HepG2 (cell line): ENCODE data around the gene TTC6. TPM values are rescaled to one million over a fixed set of nuclear protein-coding genes. Genes with fewer than 3 reads are reported as not detected.

ENCODE experiments used
- BORCS8-MEF2B ChIP-seq: sonication (generic); formaldehyde crosslinking; IDR thresholded peaks from 2 replicates; pipeline ENCODE4 v1.8.0; 2022; ENCODE audit warnings: mild to moderate bottlenecking, missing genetic modification reagents
- CHCHD3 ChIP-seq: sonication (generic); formaldehyde crosslinking; IDR thresholded peaks from 2 replicates; pipeline ENCODE4 v1.8.0; 2022; ENCODE audit warnings: mild to moderate bottlenecking, missing genetic modification reagents, moderate library complexity
- GABPB1 ChIP-seq: IDR thresholded peaks from 2 replicates; pipeline ENCODE4 v1.6.1; 2016; ENCODE audit warnings: mild to moderate bottlenecking, missing genetic modification reagents, moderate library complexity, missing compliant biosample characterization
- HDAC2 ChIP-seq: sonication (generic); formaldehyde crosslinking; IDR thresholded peaks from 2 replicates; pipeline ENCODE4 v1.4.0; 2020; ENCODE audit warnings: missing genetic modification reagents
- HMGA1 ChIP-seq: sonication (generic); formaldehyde crosslinking; conservative IDR thresholded peaks from 2 replicates; pipeline ENCODE4 v1.4.0; 2020; ENCODE audit warnings: missing genetic modification reagents
- JUN ChIP-seq: sonication (generic); formaldehyde crosslinking; IDR thresholded peaks from 2 replicates; pipeline ENCODE4 v1.4.0; 2020; ENCODE audit warnings: mild to moderate bottlenecking, missing genetic modification reagents
- POLR2G ChIP-seq: fragments of 200-400 bp; formaldehyde crosslinking; IDR thresholded peaks from 2 replicates; pipeline ENCODE4 v1.6.1; 2018; ENCODE audit warnings: mild to moderate bottlenecking, low read depth, low read length, moderate library complexity
- SMARCC2 ChIP-seq: fragments of 450-650 bp; IDR thresholded peaks from 2 replicates; pipeline ENCODE4 v1.6.1; 2017; ENCODE audit warnings: antibody characterized with exemption, mild to moderate bottlenecking
- ZNF34 ChIP-seq: sonication (generic); formaldehyde crosslinking; IDR thresholded peaks from 2 replicates; pipeline ENCODE4 v1.4.0; 2020; ENCODE audit warnings: mild to moderate bottlenecking, missing genetic modification reagents, borderline replicate concordance
- ZNF883 ChIP-seq: sonication (generic); formaldehyde crosslinking; IDR thresholded peaks from 2 replicates; pipeline ENCODE4 v1.5.1; 2020; ENCODE audit warnings: mild to moderate bottlenecking, missing genetic modification reagents; ENCODE audit errors: not compliant biosample characterization
- polyA plus RNA-seq, 8 experiments: library from polyadenylated mRNA; depleted of rRNA in 3 of 8; stranded (reverse) in 7 of 8; unstranded in 1 of 8; fragments of >200 nt; fragmentation: Illumina TruSeq in 4 of 8; extraction: Trizol in 4 of 8; gene quantifications; 2 replicates each; pipeline versions ENCODE4 v1.2.1 to v1.2.3, GENCODE V29; 2011 to 2016; ENCODE audit warnings: low read depth in 4 of 8, missing spikeins in 1 of 8, mixed read lengths in 1 of 8; ENCODE audit not compliant: insufficient read depth in 1 of 8
- total RNA-seq, 5 experiments: library from RNA; depleted of rRNA; stranded (reverse); fragments of >200 nt; fragmentation: Illumina TruSeq; extraction: Trizol; gene quantifications; 2 replicates each; pipeline ENCODE4 v1.2.3, GENCODE V29; 2016; ENCODE audit warnings: low read depth in 1 of 5
- TF ChIP-seq, protein P1 (sequence below): sonication (generic); formaldehyde crosslinking; IDR thresholded peaks from 2 replicates; pipeline ENCODE4 v1.5.1; 2020; ENCODE audit warnings: missing genetic modification reagents, mild to moderate bottlenecking, borderline replicate concordance
- TF ChIP-seq, protein P2 (sequence below): sonication (generic); formaldehyde crosslinking; IDR thresholded peaks from 2 replicates; pipeline ENCODE4 v1.4.0; 2020; ENCODE audit warnings: missing genetic modification reagents
- TF ChIP-seq, protein P3 (sequence below): sonication (generic); formaldehyde crosslinking; conservative IDR thresholded peaks from 2 replicates; pipeline ENCODE4 v1.4.0; 2020; ENCODE audit warnings: missing genetic modification reagents
- TF ChIP-seq, protein P4 (sequence below): sonication (generic); formaldehyde crosslinking; IDR thresholded peaks from 2 replicates; pipeline ENCODE4 v1.8.1; 2023; ENCODE audit warnings: mild to moderate bottlenecking, missing genetic modification reagents
- TF ChIP-seq, protein P5 (sequence below): sonication (generic); formaldehyde crosslinking; IDR thresholded peaks from 2 replicates; pipeline ENCODE4 v1.5.0; 2020; ENCODE audit warnings: missing genetic modification reagents

The TTC6 gene
- total and polyA plus RNA-seq, 2 of the 13 experiments (the other 11 are each of a cell fraction or from before 2014, with no cell fraction given) = 9.3 to 27.4 TPM

DNA sequence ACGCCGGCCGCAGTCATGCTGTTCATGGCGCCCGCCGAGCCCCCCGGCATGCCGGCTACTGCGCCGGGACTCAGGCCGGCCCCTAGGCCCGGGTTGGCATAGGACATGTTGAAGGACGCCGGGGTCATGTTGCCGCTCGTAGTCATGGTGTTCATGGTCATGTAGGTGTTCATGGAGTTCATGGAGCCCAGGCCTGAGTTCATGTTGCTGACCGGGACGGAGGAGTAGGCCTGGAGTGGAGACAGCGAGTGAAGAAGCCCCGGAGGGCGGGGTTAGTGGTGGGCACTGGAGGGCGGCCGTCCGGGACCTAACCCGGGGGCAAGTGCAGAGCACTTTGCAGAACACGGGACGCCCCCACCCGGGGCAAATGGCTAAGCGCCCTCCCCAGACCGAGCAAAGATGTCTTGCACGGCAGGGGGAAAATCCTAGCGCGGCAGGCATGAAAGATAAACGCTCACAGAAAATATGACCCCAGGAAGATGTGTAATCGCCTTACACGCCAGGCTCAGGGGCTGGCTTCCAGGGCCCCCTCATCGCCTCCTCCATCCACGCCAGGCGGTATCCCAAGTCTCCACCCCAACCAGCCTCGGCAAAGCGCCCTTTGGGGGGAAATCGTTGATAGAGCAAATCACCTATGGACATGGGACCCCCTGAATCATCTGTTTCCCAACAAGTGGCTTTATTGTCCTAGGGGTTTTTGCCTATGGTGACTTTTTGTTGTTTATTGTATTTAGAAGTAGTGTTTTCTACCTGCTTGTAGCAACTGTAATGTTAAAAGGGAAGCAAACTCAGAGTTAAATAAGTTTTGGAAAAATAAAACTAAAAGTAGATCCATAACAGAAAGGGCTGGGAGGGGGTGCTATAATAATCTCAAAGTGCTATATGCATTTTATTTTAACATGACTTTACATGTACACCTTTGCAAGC, 2.7 kb upstream of the TTC6 start (continued):
- TF ChIP-seq, protein P1, sequence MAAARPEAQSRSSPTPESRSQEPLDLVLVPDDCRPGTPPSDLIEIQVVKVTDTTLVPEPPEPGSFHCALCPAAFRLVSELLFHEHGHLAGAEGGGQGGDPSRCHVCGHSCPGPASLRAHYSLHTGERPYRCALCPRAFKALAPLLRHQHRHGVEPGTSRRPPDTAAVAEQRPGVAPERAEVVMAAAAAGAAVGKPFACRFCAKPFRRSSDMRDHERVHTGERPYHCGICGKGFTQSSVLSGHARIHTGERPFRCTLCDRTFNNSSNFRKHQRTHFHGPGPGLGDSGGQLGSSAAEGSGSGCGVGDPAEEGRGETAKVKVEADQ (CRISPR knock-in tag) = peak; percentile 31; the same call in 1 of the 2 replicates
- TF ChIP-seq HMGA1 (CRISPR knock-in tag) (no peak), SMARCC2 (no peak), ZNF34 (no peak), GABPB1 (CRISPR knock-in tag) (peak; percentile 44; the same call in 1 of the 2 replicates), HDAC2 (CRISPR knock-in tag) (0 out of 2 replicates have a peak, but pooled peaks have one; percentile 17), BORCS8-MEF2B (CRISPR knock-in tag) (peak; percentile 19; the same call in 1 of the 2 replicates), CHCHD3 (no peak), JUN (peak; percentile 18; the same call in 1 of the 2 replicates), POLR2G (no peak; the same call in 1 of the 2 replicates), ZNF883 (CRISPR knock-in tag) (no peak)
- TF ChIP-seq, protein P2, sequence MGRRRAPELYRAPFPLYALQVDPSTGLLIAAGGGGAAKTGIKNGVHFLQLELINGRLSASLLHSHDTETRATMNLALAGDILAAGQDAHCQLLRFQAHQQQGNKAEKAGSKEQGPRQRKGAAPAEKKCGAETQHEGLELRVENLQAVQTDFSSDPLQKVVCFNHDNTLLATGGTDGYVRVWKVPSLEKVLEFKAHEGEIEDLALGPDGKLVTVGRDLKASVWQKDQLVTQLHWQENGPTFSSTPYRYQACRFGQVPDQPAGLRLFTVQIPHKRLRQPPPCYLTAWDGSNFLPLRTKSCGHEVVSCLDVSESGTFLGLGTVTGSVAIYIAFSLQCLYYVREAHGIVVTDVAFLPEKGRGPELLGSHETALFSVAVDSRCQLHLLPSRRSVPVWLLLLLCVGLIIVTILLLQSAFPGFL (CRISPR knock-in tag) = peak; percentile 58; the same call in 1 of the 2 replicates
- TF ChIP-seq, protein P3, sequence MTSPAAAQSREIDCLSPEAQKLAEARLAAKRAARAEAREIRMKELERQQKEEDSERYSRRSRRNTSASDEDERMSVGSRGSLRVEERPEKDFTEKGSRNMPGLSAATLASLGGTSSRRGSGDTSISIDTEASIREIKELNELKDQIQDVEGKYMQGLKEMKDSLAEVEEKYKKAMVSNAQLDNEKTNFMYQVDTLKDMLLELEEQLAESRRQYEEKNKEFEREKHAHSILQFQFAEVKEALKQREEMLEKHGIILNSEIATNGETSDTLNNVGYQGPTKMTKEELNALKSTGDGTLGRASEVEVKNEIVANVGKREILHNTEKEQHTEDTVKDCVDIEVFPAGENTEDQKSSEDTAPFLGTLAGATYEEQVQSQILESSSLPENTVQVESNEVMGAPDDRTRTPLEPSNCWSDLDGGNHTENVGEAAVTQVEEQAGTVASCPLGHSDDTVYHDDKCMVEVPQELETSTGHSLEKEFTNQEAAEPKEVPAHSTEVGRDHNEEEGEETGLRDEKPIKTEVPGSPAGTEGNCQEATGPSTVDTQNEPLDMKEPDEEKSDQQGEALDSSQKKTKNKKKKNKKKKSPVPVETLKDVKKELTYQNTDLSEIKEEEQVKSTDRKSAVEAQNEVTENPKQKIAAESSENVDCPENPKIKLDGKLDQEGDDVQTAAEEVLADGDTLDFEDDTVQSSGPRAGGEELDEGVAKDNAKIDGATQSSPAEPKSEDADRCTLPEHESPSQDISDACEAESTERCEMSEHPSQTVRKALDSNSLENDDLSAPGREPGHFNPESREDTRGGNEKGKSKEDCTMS (CRISPR knock-in tag) = no peak
- TF ChIP-seq, protein P4, sequence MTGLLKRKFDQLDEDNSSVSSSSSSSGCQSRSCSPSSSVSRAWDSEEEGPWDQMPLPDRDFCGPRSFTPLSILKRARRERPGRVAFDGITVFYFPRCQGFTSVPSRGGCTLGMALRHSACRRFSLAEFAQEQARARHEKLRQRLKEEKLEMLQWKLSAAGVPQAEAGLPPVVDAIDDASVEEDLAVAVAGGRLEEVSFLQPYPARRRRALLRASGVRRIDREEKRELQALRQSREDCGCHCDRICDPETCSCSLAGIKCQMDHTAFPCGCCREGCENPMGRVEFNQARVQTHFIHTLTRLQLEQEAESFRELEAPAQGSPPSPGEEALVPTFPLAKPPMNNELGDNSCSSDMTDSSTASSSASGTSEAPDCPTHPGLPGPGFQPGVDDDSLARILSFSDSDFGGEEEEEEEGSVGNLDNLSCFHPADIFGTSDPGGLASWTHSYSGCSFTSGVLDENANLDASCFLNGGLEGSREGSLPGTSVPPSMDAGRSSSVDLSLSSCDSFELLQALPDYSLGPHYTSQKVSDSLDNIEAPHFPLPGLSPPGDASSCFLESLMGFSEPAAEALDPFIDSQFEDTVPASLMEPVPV (CRISPR knock-in tag) = peak; percentile 50; the same call in 1 of the 2 replicates
- TF ChIP-seq, protein P5, sequence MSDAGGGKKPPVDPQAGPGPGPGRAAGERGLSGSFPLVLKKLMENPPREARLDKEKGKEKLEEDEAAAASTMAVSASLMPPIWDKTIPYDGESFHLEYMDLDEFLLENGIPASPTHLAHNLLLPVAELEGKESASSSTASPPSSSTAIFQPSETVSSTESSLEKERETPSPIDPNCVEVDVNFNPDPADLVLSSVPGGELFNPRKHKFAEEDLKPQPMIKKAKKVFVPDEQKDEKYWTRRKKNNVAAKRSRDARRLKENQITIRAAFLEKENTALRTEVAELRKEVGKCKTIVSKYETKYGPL = peak; percentile 32; the same call in 1 of the 2 replicates
